GM21515 (cell line): ENCODE measurements around the gene PIP5K1C.
A peak's percentile ranks its signal among the peaks of the same experiment; 100 is the strongest.
"Not testable (repeated sequence)": the region's sequence is repeated elsewhere in the genome, so short reads cannot be mapped to it uniquely, and the experiment has no call there.

ENCODE experiments used
- ATAC-seq: cut with Tn5 transposase; IDR thresholded peaks from one replicate; pipeline ENCODE4 v1.9.1; 2021; ENCODE audit not compliant: unreplicated experiment

Gene PIP5K1C

GRCh38 chr19:3628766-3629165 lies 71.5 kb downstream of the PIP5K1C start:
- ATAC-seq: not testable (repeated sequence)

- ATAC-seq: no peak
Measured at GRCh38 chr19:3627351-3627723, 72.9 kb downstream of the PIP5K1C start.

- ATAC-seq: peak; percentile 74
Measured at GRCh38 chr19:3626473-3627350, 73.6 kb downstream of the PIP5K1C start, which contains the start of gene CACTIN. Gene CACTIN, minus strand, starts transcription at chr19:3626790. Its CDS starts 28 bp downstream, at chr19:3626762.

- ATAC-seq: peak; percentile 6
Measured at GRCh38 chr19:3625996-3626472, 74.2 kb downstream of the PIP5K1C start.

- ATAC-seq: no peak
Measured at GRCh38 chr19:3623716-3624115, 76.6 kb downstream of the PIP5K1C start.

GRCh38 chr19:3622224-3622623 lies 78.0 kb downstream of the PIP5K1C start:
- no peak for ATAC-seq

- no peak for ATAC-seq
Measured at GRCh38 chr19:3621689-3622088, 78.6 kb downstream of the PIP5K1C start.

GRCh38 chr19:3620817-3621547 lies 79.3 kb downstream of the PIP5K1C start:
- no peak for ATAC-seq

GRCh38 chr19:3620145-3620816 lies 80.0 kb downstream of the PIP5K1C start:
- no peak for ATAC-seq

- no peak for ATAC-seq
Measured at GRCh38 chr19:3619631-3620012, 80.6 kb downstream of the PIP5K1C start.

GRCh38 chr19:3618811-3619630 lies 81.2 kb downstream of the PIP5K1C start:
- ATAC-seq: no peak

GRCh38 chr19:3618144-3618810 lies 82.0 kb downstream of the PIP5K1C start:
- no peak for ATAC-seq

- ATAC-seq: no peak
Measured at GRCh38 chr19:3617463-3617862, 82.8 kb downstream of the PIP5K1C start.

- ATAC-seq: no peak
Measured at GRCh38 chr19:3615524-3616135, 84.6 kb downstream of the PIP5K1C start.

GRCh38 chr19:3614858-3615505 lies 85.3 kb downstream of the PIP5K1C start:
- ATAC-seq: no peak

GRCh38 chr19:3613818-3614661 lies 86.2 kb downstream of the PIP5K1C start:
- ATAC-seq: no peak

- no peak for ATAC-seq
Measured at GRCh38 chr19:3612901-3613741, 87.1 kb downstream of the PIP5K1C start.
